GM19438 (cell line): ENCODE data around the gene RGN.
"Not testable (repeated sequence)": the region's sequence is repeated elsewhere in the genome, so short reads cannot be mapped to it uniquely, and the experiment has no call there.

Experiments
- ATAC-seq: cut with Tn5 transposase; IDR thresholded peaks from one replicate; pipeline ENCODE4 v1.9.1; 2021; ENCODE audit warnings: low read depth; ENCODE audit not compliant: unreplicated experiment

RGN gene

GRCh38 chrX:47078129-47079043 is at the start of gene RGN:
Gene RGN, plus strand, starts transcription at chrX:47078443. Its CDS starts 2,702 bp downstream, at chrX:47081145.
- no peak for ATAC-seq

GRCh38 chrX:47030339-47030738 is 47.9 kb upstream of the RGN start:
- ATAC-seq = no peak

GRCh38 chrX:47047989-47048388 is 30.3 kb upstream of the RGN start:
- ATAC-seq = no peak

- no peak for ATAC-seq
These were observed 18.9 kb upstream of the RGN start for GRCh38 chrX:47059142-47059874.

GRCh38 chrX:47060708-47061107 is 17.5 kb upstream of the RGN start:
- no peak for ATAC-seq

- no peak for ATAC-seq
These were observed 16.9 kb upstream of the RGN start for GRCh38 chrX:47061238-47061919.

- ATAC-seq = no peak
These were observed 15.1 kb upstream of the RGN start for GRCh38 chrX:47063179-47063578.

GRCh38 chrX:47068214-47068613 is 10.0 kb upstream of the RGN start:
- no peak for ATAC-seq

- no peak for ATAC-seq
These were observed 9.5 kb upstream of the RGN start for GRCh38 chrX:47068720-47069119.

- no peak for ATAC-seq
These were observed 2.1 kb downstream of the RGN start for GRCh38 chrX:47080215-47080914.

- ATAC-seq = no peak
These were observed 2.6 kb downstream of the RGN start for GRCh38 chrX:47080915-47081236.

GRCh38 chrX:47091149-47091775 is 13.0 kb downstream of the RGN start:
- no peak for ATAC-seq

- ATAC-seq = no peak
These were observed 15.0 kb downstream of the RGN start for GRCh38 chrX:47093248-47093647.

- no peak for ATAC-seq
These were observed 15.6 kb downstream of the RGN start for GRCh38 chrX:47093860-47094259.

GRCh38 chrX:47097018-47097417 is 18.8 kb downstream of the RGN start:
- ATAC-seq = no peak

GRCh38 chrX:47098338-47099094 is 20.3 kb downstream of the RGN start:
- ATAC-seq = no peak

GRCh38 chrX:47101206-47101605 is 23.0 kb downstream of the RGN start:
- no peak for ATAC-seq

GRCh38 chrX:47110936-47111615 is 32.8 kb downstream of the RGN start:
- not testable (repeated sequence) for ATAC-seq
